GM12878 (cell line): ENCODE results near the gene ETNK1. TPM values are rescaled to one million over a fixed set of nuclear protein-coding genes. Genes with fewer than 3 reads are reported as not detected.
A peak's percentile ranks its signal among the peaks of the same experiment; 100 is the strongest.

Experiments
- ATAC-seq: fragments of 200-7000 bp; cut with Tn5 transposase; 3 replicates; pipeline ENCODE4 v1.9.1; 2020; ENCODE audit warnings: mild to moderate bottlenecking, moderate library complexity
- Bru-seq: library from RNA; stranded (reverse); fragments of 400-500 nt; gene quantifications from one replicate; lab custom pipeline; 2021; lab: Mats Ljungman, UMichigan
- BruChase-seq, 2 experiments: library from RNA; stranded (reverse); fragments of 400-500 nt; gene quantifications; one replicate each; lab custom pipeline; 2021; lab: Mats Ljungman, UMichigan
- BruUV-seq: library from RNA; stranded (reverse); fragments of 400-500 nt; replicated peaks from 2 replicates; lab custom pipeline; 2021; lab: Mats Ljungman, UMichigan
- CTCF ChIA-PET: fragments of 300-600 bp; sonication (Branson Sonifier 250); formaldehyde crosslinking; extraction: SDS; loops from one replicate; lab custom pipeline; 2021; ENCODE audit warnings: inconsistent platforms; lab: Yijun Ruan, JAX
- POLR2A ChIA-PET: fragments of 350-600 bp; formaldehyde crosslinking; extraction: SDS; loops from one replicate; lab custom pipeline; 2021; ENCODE audit warnings: inconsistent platforms; lab: Charles Lee
- RAD21 ChIA-PET: fragments of 300-600 bp; sonication (Branson Sonifier 250); formaldehyde crosslinking; loops from one replicate; lab custom pipeline; 2023; ENCODE audit warnings: antibody characterized with exemption; ENCODE audit not compliant: unreplicated experiment; lab: Charles Lee
- SMC1A ChIA-PET: fragments of 300-600 bp; sonication (Branson Sonifier 250); formaldehyde crosslinking; loops from one replicate; lab custom pipeline; 2023; ENCODE audit not compliant: unreplicated experiment, uncharacterized antibody; lab: Charles Lee
- DNase-seq: peaks from one replicate; pipeline ENCODE4 v3.0.0-alpha.2; 2011; ENCODE audit warnings: low read depth, low spot score
- FAIRE-seq: peaks from 3 replicates; lab custom pipeline; 2011; peaks lifted over from hg19 to GRCh38; lab: Jason Lieb, UNC
- H2AFZ ChIP-seq: 2 replicates; pipeline ENCODE4 v1.6.0; 2011; ENCODE audit warnings: low read depth, low read length, control low read depth; ENCODE audit not compliant: control insufficient read depth
- H3K27ac ChIP-seq: 2 replicates; pipeline ENCODE4 v1.5.1; 2011; ENCODE audit warnings: control low read depth; ENCODE audit not compliant: control insufficient read depth, insufficient read depth
- H3K27me3 ChIP-seq, 2 experiments: replicated peaks in 1 of 2; 2 replicates each; pipeline versions ENCODE4 v1.6.0 to v1.6.1; 2011; ENCODE audit warnings: low read length in 1 of 2; ENCODE audit not compliant: control insufficient read depth in 2 of 2, insufficient read depth in 2 of 2
- H3K36me3 ChIP-seq, 2 experiments: 2 replicates each; pipeline ENCODE4 v1.5.1; 2011; ENCODE audit warnings: low read length in 1 of 2; ENCODE audit not compliant: control insufficient read depth in 2 of 2, insufficient read depth in 2 of 2
- H3K4me1 ChIP-seq: 2 replicates; pipeline ENCODE4 v1.6.1; 2011; ENCODE audit warnings: mild to moderate bottlenecking, low read length, moderate library complexity, mixed read lengths; ENCODE audit not compliant: control insufficient read depth, insufficient read depth
- H3K4me2 ChIP-seq: 2 replicates; pipeline ENCODE4 v1.6.0; 2011; ENCODE audit warnings: control low read depth; ENCODE audit not compliant: control insufficient read depth, insufficient read depth
- H3K4me3 ChIP-seq: fragments of 200-600 bp; sonication (generic); 2 replicates; pipeline ENCODE4 v1.5.1; 2016
- H3K79me2 ChIP-seq: 2 replicates; pipeline ENCODE4 v1.6.0; 2011; ENCODE audit warnings: low read length; ENCODE audit not compliant: control insufficient read depth, insufficient read depth
- H3K9ac ChIP-seq: 2 replicates; pipeline ENCODE4 v1.8.0; 2011; ENCODE audit warnings: low read length, control low read depth, mixed read lengths; ENCODE audit not compliant: control insufficient read depth, insufficient read depth
- H3K9me3 ChIP-seq: replicated peaks from 3 replicates; pipeline ENCODE4 v1.5.1; 2011; ENCODE audit warnings: mild to moderate bottlenecking, low read length; ENCODE audit not compliant: control insufficient read depth, insufficient read depth
- H4K20me1 ChIP-seq: 2 replicates; pipeline ENCODE4 v1.6.0; 2011; ENCODE audit not compliant: control insufficient read depth, insufficient read depth
- BMI1 ChIP-seq: fragments of 450-650 bp; IDR thresholded peaks from 2 replicates; pipeline ENCODE4 v1.6.1; 2016; ENCODE audit warnings: mild to moderate bottlenecking, moderate library complexity, borderline replicate concordance
- ESRRA ChIP-seq: IDR thresholded peaks from 2 replicates; pipeline ENCODE4 v1.6.1; 2012; ENCODE audit warnings: mild to moderate bottlenecking, low read length, improper control_type of control experiment
- GATAD2B ChIP-seq: fragments of 450-650 bp; conservative IDR thresholded peaks from 2 replicates; pipeline ENCODE4 v1.6.1; 2017; ENCODE audit warnings: low read depth, mild to moderate bottlenecking, moderate library complexity
- HDGF ChIP-seq: fragments of 450-650 bp; IDR thresholded peaks from 2 replicates; pipeline ENCODE4 v1.6.1; 2016; ENCODE audit warnings: antibody characterized with exemption
- IKZF2 ChIP-seq, 2 experiments: fragments of 450-650 bp; IDR thresholded peaks; 2 replicates each; pipeline ENCODE4 v1.6.1; 2017; ENCODE audit warnings: mild to moderate bottlenecking in 2 of 2, moderate library complexity in 2 of 2
- KDM1A ChIP-seq: fragments of 200-600 bp; sonication (generic); IDR thresholded peaks from 2 replicates; pipeline ENCODE4 v1.6.1; 2016; ENCODE audit warnings: borderline replicate concordance
- NRF1 ChIP-seq: conservative IDR thresholded peaks from 2 replicates; pipeline ENCODE4 v1.6.1; 2011; ENCODE audit warnings: mild to moderate bottlenecking, low read depth, low read length, improper control_type of control experiment
- RAD21 ChIP-seq: IDR thresholded peaks from 2 replicates; pipeline ENCODE4 v1.6.1; 2011; ENCODE audit warnings: mild to moderate bottlenecking, low read depth, low read length, moderate library complexity; ENCODE audit not compliant: insufficient read depth
- STAT3 ChIP-seq: IDR thresholded peaks from 2 replicates; pipeline ENCODE4 v1.6.1; 2011; ENCODE audit warnings: low read depth, low read length, improper control_type of control experiment
- ZBED1 ChIP-seq: IDR thresholded peaks from 2 replicates; pipeline ENCODE4 v1.6.1; 2016; ENCODE audit warnings: borderline replicate concordance
- WGBS: methylation state at CpG from one replicate; pipeline ENCODE4 v1.1.6; 2016; ENCODE audit warnings: low lambda C conversion rate; ENCODE audit not compliant: insufficient replicate concordance, insufficient coverage; ENCODE audit errors: missing lambda C conversion rate; 5-methylcytosine and 5-hydroxymethylcytosine counted together
- in situ Hi-C: fragments of 300-500 bp; cut with MboI; formaldehyde crosslinking; loops from 9 replicates; pipeline ENCODE4 v1.14.3; 2018; ENCODE audit warnings: mixed read lengths
- intact Hi-C: fragments of 100-400 bp; cut with micrococcal nuclease; formaldehyde crosslinking; loops from one replicate; pipeline ENCODE4 v1.14.2; 2022; ENCODE audit not compliant: unreplicated experiment
- long read RNA-seq, 2 experiments: library from polyadenylated mRNA; unstranded; transcript quantifications; one replicate each; pipeline ENCODE4 v2.0.0, GENCODE V29; 2019 to 2020
- polyA minus RNA-seq, 3 experiments: library from RNA; depleted of rRNA, polyadenylated mRNA; stranded (reverse); fragments of >200 nt; gene quantifications; 2 replicates each; pipeline ENCODE4 v1.2.3, GENCODE V29; 2011
- polyA plus RNA-seq, 11 experiments: library from polyadenylated mRNA; depleted of rRNA in 4 of 11; unstranded in 6 of 11; stranded (reverse) in 5 of 11; fragments of >200 nt; fragmentation: Nextera tagmentation in 4 of 11; fragmentation: Illumina TruSeq in 1 of 11; extraction: Ambion mirVana in 4 of 11; extraction: Trizol in 1 of 11; gene quantifications; 1 replicate in 1 of 11; 2 replicates in 10 of 11; pipeline versions ENCODE4 v1.2.1 to v1.2.3, GENCODE V29; 2011 to 2016; ENCODE audit warnings: inconsistent platforms in 2 of 11, missing spikeins in 2 of 11, low read depth in 1 of 11
- total RNA-seq, 4 experiments: library from RNA; depleted of rRNA in 3 of 4; stranded (reverse); fragments of >200 nt in 3 of 4; fragmentation: Illumina TruSeq in 1 of 4; extraction: Trizol in 1 of 4; gene quantifications; 2 replicates each; pipeline versions ENCODE4 v1.2.1 to v1.2.3, GENCODE V29; 2013 to 2021
- TF ChIP-seq, protein P1 (sequence below): fragments of 450-650 bp; IDR thresholded peaks from 2 replicates; pipeline ENCODE4 v1.6.1; 2017; ENCODE audit warnings: borderline replicate concordance
- TF ChIP-seq, protein P2 (sequence below): fragments of 450-650 bp; IDR thresholded peaks from 2 replicates; pipeline ENCODE4 v1.6.1; 2017; ENCODE audit warnings: mild to moderate bottlenecking, moderate library complexity

Gene ETNK1
- 273 TPM in 2 replicates for total RNA-seq (2013; cell fraction: nucleolus; rRNA removed)
- total RNA-seq (2014; rRNA removed) (32.9 and 35.7 TPM in 2 replicates), total RNA-seq (2014; rRNA removed; fragmentation: Illumina TruSeq; extraction: Trizol) (35.6 and 41.4 TPM in 2 replicates), total RNA-seq (2021) (55.6 and 69.4 TPM in 2 replicates), polyA plus RNA-seq (2011; rRNA removed) (38.9 and 69.8 TPM in 2 replicates), polyA plus RNA-seq (2014; fragmentation: Illumina TruSeq; extraction: Trizol) (22.3 and 26.9 TPM in 2 replicates), polyA plus RNA-seq (2014; fragmentation: Nextera tagmentation; extraction: Ambion mirVana) (10 to 100 TPM; 12.3 to 16.3 TPM), polyA plus RNA-seq (2014; rRNA removed) (12.3 and 15.2 TPM in 2 replicates), polyA plus RNA-seq (2016; fragmentation: Nextera tagmentation; extraction: Ambion mirVana) (10 to 100 TPM; 44.8 to 47.5 TPM), polyA minus RNA-seq (2011; rRNA and poly(A)+ RNA removed) (170 and 178 TPM in 2 replicates), Bru-seq, nascent RNA (percentile 93 among the genes with signal in this experiment), BruChase-seq, experiment 1, labeled RNA remaining after a 6-hour chase (percentile 96 among the genes with signal in this experiment), BruChase-seq, experiment 2, labeled RNA remaining after a 2-hour chase (percentile 97 among the genes with signal in this experiment)
- polyA plus RNA-seq (2011; ENCODE audit: low read depth), result 9.5 TPM
- 19.7 and 20.9 TPM in 2 replicates for polyA plus RNA-seq (2011; cell fraction: cytosol; rRNA removed)
- polyA plus RNA-seq (2011; cell fraction: nucleus; rRNA removed), result 69.7 and 82.9 TPM in 2 replicates
- polyA plus RNA-seq (2012), result 20.0 and 23.5 TPM in 2 replicates
- 83.8 and 99.2 TPM in 2 replicates for polyA minus RNA-seq (2011; cell fraction: cytosol; rRNA and poly(A)+ RNA removed)
- polyA minus RNA-seq (2011; cell fraction: nucleus; rRNA and poly(A)+ RNA removed), result 225 and 375 TPM in 2 replicates
- long read RNA-seq, experiment 1, full-length matches to known transcripts, result 11 of 37 reads
- long read RNA-seq, experiment 1, partial matches to known transcripts, result 0 of 37 reads
- long read RNA-seq, experiment 1, other reads (novel, unspliced or antisense), result 26 of 37 reads
- long read RNA-seq, experiment 2, full-length matches to known transcripts, result 53 of 89 reads
- long read RNA-seq, experiment 2, partial matches to known transcripts, result 4 of 89 reads
- long read RNA-seq, experiment 2, other reads (novel, unspliced or antisense), result 32 of 89 reads

DNA sequence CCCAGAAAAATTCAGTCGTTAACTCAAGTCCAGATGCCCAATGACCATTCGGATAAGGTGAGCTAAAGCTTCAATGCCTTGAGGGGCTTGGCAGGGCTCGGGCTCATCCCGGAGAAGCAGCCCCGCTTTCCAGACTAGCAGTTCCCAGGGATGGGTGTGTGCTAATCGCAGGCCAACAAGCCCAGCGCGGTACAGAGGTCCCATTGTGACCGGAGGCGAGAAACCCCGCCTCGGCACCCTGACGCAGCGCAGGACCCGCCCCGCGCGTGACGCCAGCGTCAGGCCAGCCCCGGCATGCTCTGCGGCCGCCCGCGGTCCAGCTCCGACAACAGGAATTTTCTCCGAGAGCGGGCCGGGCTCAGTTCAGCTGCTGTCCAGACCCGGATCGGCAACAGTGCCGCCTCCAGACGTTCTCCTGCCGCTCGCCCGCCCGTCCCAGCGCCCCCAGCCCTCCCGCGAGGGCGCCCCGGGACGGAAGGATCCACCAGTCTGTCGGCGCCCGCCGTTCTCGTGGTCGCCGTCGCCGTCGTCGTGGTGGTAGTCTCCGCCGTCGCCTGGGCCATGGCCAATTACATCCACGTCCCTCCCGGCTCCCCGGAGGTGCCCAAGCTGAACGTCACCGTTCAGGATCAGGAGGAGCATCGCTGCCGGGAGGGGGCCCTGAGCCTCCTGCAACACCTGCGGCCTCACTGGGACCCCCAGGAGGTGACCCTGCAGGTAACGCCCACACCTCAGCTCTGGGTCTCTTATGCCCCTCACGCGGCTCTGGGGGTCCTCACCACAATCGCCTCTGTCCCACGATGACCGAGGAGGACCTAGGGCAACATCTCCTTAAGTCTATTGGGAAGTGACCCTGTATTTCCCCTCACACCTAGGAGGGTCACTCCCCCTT, at the start of gene ETNK1:
Gene ETNK1, plus strand, starts transcription at position 302 of the 892 bp plus-strand sequence. Its CDS starts 260 bp downstream, at position 562.
- peak; percentile 27 for DNase-seq
- POLR2A ChIA-PET, result interaction anchor here (0.9 to 1.7 kb wide), 6 partner anchors 10 to 168 kb away, joined by 3 to 7 read pairs (median 4); partner anchors contain the start of gene C2CD5
- peak within 1 kb of the TSS; percentile 78 for H3K4me3 ChIP-seq
- peaks cover 54% of the 10 kb centered on the region for H3K79me2 ChIP-seq
- H3K4me1 ChIP-seq, result no peaks in the 10 kb centered on the region
- H4K20me1 ChIP-seq, result no peaks in the 10 kb centered on the region
- peak; percentile 94 for ATAC-seq
- no TSS peak for BruUV-seq
- H3K36me3 ChIP-seq, result no peaks in the 10 kb centered on the region
- H3K4me2 ChIP-seq, result peak within 1 kb of the TSS; percentile 74
- H3K27me3 ChIP-seq, result no peaks in the 10 kb centered on the region
- peak within 1 kb of the TSS; percentile 87 for H3K27ac ChIP-seq
- H2AFZ ChIP-seq, result peak within 1 kb of the TSS; percentile 83
- CTCF ChIA-PET, result interaction anchor here (0.6 to 1.4 kb wide), 7 partner anchors 10 to 945 kb away, joined by 3 to 4 read pairs (median 3); partner anchors contain the start of gene CMAS
- RAD21 ChIA-PET, result interaction anchor here (1.0 kb wide), 2 partner anchors 15 to 81 kb away, joined by 3 to 4 read pairs; partner anchors contain the start of gene C2CD5
- peak; percentile 66 for FAIRE-seq
- peak within 1 kb of the TSS; percentile 71 for H3K9ac ChIP-seq
- intact Hi-C loops, result loop anchor here (2.0 kb wide), 1 partner anchor 80 kb away; the partner anchor contains the start of gene C2CD5
- in situ Hi-C loops, result loop anchor here (5.0 kb wide), 1 partner anchor 83 kb away; the partner anchor contains the start of gene C2CD5
- no peaks in the 10 kb centered on the region for H3K9me3 ChIP-seq
- SMC1A ChIA-PET, result interaction anchor here (0.6 to 1.2 kb wide), 7 partner anchors 10 to 109 kb away, joined by 3 to 5 read pairs (median 3); no protein-coding TSS in a partner anchor
- 2% methylated on average over 66 of the region's 71 CpGs for WGBS
- TF ChIP-seq STAT3 (no peak), RAD21 (no peak), KDM1A (no peak), ZBED1 (no peak), ESRRA (no peak), NRF1 (no peak), BMI1 (no peak), HDGF (peak; percentile 27; the same call in 1 of the 2 replicates), IKZF2 (IDR thresholded peaks at IDR 0.05) (no peak; a peak in 2 of 4 replicates), GATAD2B (0 out of 2 replicates have a peak, but pooled peaks have one; percentile 30)
- TF ChIP-seq, protein P1, sequence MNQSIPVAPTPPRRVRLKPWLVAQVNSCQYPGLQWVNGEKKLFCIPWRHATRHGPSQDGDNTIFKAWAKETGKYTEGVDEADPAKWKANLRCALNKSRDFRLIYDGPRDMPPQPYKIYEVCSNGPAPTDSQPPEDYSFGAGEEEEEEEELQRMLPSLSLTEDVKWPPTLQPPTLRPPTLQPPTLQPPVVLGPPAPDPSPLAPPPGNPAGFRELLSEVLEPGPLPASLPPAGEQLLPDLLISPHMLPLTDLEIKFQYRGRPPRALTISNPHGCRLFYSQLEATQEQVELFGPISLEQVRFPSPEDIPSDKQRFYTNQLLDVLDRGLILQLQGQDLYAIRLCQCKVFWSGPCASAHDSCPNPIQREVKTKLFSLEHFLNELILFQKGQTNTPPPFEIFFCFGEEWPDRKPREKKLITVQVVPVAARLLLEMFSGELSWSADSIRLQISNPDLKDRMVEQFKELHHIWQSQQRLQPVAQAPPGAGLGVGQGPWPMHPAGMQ, result no peak
- TF ChIP-seq, protein P2, sequence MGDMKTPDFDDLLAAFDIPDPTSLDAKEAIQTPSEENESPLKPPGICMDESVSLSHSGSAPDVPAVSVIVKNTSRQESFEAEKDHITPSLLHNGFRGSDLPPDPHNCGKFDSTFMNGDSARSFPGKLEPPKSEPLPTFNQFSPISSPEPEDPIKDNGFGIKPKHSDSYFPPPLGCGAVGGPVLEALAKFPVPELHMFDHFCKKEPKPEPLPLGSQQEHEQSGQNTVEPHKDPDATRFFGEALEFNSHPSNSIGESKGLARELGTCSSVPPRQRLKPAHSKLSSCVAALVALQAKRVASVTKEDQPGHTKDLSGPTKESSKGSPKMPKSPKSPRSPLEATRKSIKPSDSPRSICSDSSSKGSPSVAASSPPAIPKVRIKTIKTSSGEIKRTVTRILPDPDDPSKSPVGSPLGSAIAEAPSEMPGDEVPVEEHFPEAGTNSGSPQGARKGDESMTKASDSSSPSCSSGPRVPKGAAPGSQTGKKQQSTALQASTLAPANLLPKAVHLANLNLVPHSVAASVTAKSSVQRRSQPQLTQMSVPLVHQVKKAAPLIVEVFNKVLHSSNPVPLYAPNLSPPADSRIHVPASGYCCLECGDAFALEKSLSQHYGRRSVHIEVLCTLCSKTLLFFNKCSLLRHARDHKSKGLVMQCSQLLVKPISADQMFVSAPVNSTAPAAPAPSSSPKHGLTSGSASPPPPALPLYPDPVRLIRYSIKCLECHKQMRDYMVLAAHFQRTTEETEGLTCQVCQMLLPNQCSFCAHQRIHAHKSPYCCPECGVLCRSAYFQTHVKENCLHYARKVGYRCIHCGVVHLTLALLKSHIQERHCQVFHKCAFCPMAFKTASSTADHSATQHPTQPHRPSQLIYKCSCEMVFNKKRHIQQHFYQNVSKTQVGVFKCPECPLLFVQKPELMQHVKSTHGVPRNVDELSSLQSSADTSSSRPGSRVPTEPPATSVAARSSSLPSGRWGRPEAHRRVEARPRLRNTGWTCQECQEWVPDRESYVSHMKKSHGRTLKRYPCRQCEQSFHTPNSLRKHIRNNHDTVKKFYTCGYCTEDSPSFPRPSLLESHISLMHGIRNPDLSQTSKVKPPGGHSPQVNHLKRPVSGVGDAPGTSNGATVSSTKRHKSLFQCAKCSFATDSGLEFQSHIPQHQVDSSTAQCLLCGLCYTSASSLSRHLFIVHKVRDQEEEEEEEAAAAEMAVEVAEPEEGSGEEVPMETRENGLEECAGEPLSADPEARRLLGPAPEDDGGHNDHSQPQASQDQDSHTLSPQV, result no peak
